A673 (cell line): ENCODE data around the gene CRACDL. TPM values are rescaled to one million over a fixed set of nuclear protein-coding genes. Genes with fewer than 3 reads are reported as not detected.

Experiments
- BruUV-seq: library from RNA; stranded (reverse); fragments of 400-500 nt; replicated peaks from 2 replicates; lab custom pipeline; 2021; lab: Mats Ljungman, UMichigan
- CTCF ChIA-PET: fragments of 300-600 bp; sonication (Branson Sonifier 250); formaldehyde crosslinking; loops from one replicate; lab custom pipeline; 2022; ENCODE audit warnings: antibody characterized with exemption; lab: Charles Lee
- POLR2A ChIA-PET: fragments of 300-600 bp; sonication (Branson Sonifier 250); formaldehyde crosslinking; loops from one replicate; lab custom pipeline; 2022; ENCODE audit warnings: antibody characterized with exemption; ENCODE audit not compliant: low non-redundant PET; lab: Charles Lee
- DNase-seq: peaks from one replicate; pipeline ENCODE4 v3.0.0-alpha.2; 2015; ENCODE audit warnings: low spot score
- H3K27ac ChIP-seq: fragments of 200-600 bp; sonication (generic); 2 replicates; pipeline ENCODE4 v1.5.1; 2016; ENCODE audit warnings: mixed run types, low read depth, mild to moderate bottlenecking, mixed read lengths, antibody characterized with exemption, low read length; ENCODE audit not compliant: poor library complexity, severe bottlenecking
- H3K27me3 ChIP-seq: fragments of 200-600 bp; sonication (generic); replicated peaks from 2 replicates; pipeline ENCODE4 v1.6.1; 2017; ENCODE audit warnings: mixed run types, low read depth, mild to moderate bottlenecking, mixed read lengths, antibody characterized with exemption, low read length; ENCODE audit not compliant: insufficient read depth, poor library complexity
- H3K36me3 ChIP-seq: fragments of 200-600 bp; sonication (generic); 2 replicates; pipeline ENCODE4 v1.6.1; 2016; ENCODE audit warnings: mixed run types, mild to moderate bottlenecking, mixed read lengths, antibody characterized with exemption, low read length; ENCODE audit not compliant: insufficient read depth, poor library complexity, severe bottlenecking
- H3K4me1 ChIP-seq: fragments of 200-600 bp; sonication (generic); 2 replicates; pipeline ENCODE4 v1.6.1; 2017; ENCODE audit warnings: mixed run types, mild to moderate bottlenecking, mixed read lengths, antibody characterized with exemption, low read length; ENCODE audit not compliant: insufficient read depth, poor library complexity, severe bottlenecking
- H3K4me3 ChIP-seq: fragments of 200-600 bp; sonication (generic); 2 replicates; pipeline ENCODE4 v1.5.1; 2016; ENCODE audit warnings: low read depth, mixed run types, mild to moderate bottlenecking, mixed read lengths, low read length; ENCODE audit not compliant: poor library complexity, severe bottlenecking
- H3K9me3 ChIP-seq: fragments of 200-600 bp; sonication (generic); 2 replicates; pipeline ENCODE4 v1.6.1; 2016; ENCODE audit warnings: mixed run types, low read depth, mild to moderate bottlenecking, mixed read lengths, antibody characterized with exemption, low read length; ENCODE audit not compliant: poor library complexity, severe bottlenecking
- CTCF ChIP-seq: fragments of 300-800, 200-600 bp; sonication (generic); conservative IDR thresholded peaks from 2 replicates; pipeline ENCODE4 v1.5.1; 2017; ENCODE audit warnings: low read depth, mild to moderate bottlenecking, antibody characterized with exemption, low read length, moderate library complexity, mixed read lengths
- EZH2 ChIP-seq: fragments of 200-600 bp; sonication (generic); IDR thresholded peaks from 2 replicates; pipeline ENCODE4 v1.6.1; 2017; ENCODE audit warnings: borderline replicate concordance, low read depth, mild to moderate bottlenecking, mixed read lengths, antibody characterized with exemption, low read length; ENCODE audit not compliant: poor library complexity, severe bottlenecking
- intact Hi-C: fragments of 100-400 bp; cut with micrococcal nuclease; formaldehyde crosslinking; loops from one replicate; pipeline ENCODE4 v1.10.0; 2022; ENCODE audit not compliant: unreplicated experiment
- total RNA-seq: library from RNA; stranded (reverse); gene quantifications from 2 replicates; pipeline ENCODE4 v1.2.3, GENCODE V29; 2021

Gene CRACDL
- total RNA-seq, 1 experiment from 2014 or later, result not detected

GRCh38 chr2:98821629-98822135 is 114.3 kb downstream of the CRACDL start:
- intact Hi-C loops, result no loop called here
- no peak for DNase-seq
- Histone ChIP-seq H3K4me1 (peaks cover 5% of the 10 kb centered on the region), H3K9me3 (no peaks in the 10 kb centered on the region), H3K27ac (no peak overlapping the region), H3K27me3 (peaks cover 27% of the 10 kb centered on the region), H3K36me3 (no peaks in the 10 kb centered on the region), H3K4me3 (no peak overlapping the region)
- POLR2A ChIA-PET, result no interaction called here
- BruUV-seq, result no TSS peak
- TF ChIP-seq EZH2 (no peak), CTCF (no peak)
- CTCF ChIA-PET, result no interaction called here

GRCh38 chr2:98819231-98819766 is 116.7 kb downstream of the CRACDL start:
- intact Hi-C loops, result no loop called here

GRCh38 chr2:98818164-98818563 is 117.9 kb downstream of the CRACDL start:
- Histone ChIP-seq H3K4me3 (no peak overlapping the region), H3K36me3 (no peaks in the 10 kb centered on the region), H3K27ac (no peak overlapping the region), H3K27me3 (peaks cover 20% of the 10 kb centered on the region), H3K4me1 (peaks cover 4% of the 10 kb centered on the region), H3K9me3 (no peaks in the 10 kb centered on the region)
- CTCF ChIA-PET, result no interaction called here
- POLR2A ChIA-PET, result no interaction called here
- TF ChIP-seq CTCF (no peak), EZH2 (no peak)
- DNase-seq, result no peak
- intact Hi-C loops, result no loop called here
- BruUV-seq, result no TSS peak

More at GRCh38 chr2:98819231-98819766, 116.7 kb downstream of the CRACDL start:
- Histone ChIP-seq H3K36me3 (no peaks in the 10 kb centered on the region), H3K27ac (no peak overlapping the region), H3K9me3 (no peaks in the 10 kb centered on the region), H3K4me1 (peaks cover 5% of the 10 kb centered on the region), H3K4me3 (no peak overlapping the region), H3K27me3 (peaks cover 25% of the 10 kb centered on the region)
- POLR2A ChIA-PET, result interaction anchor here (0.7 kb wide), 1 partner anchor 1212 kb away, joined by 6 read pairs; no protein-coding TSS in a partner anchor
- CTCF ChIA-PET, result no interaction called here
- TF ChIP-seq CTCF (no peak), EZH2 (no peak)
- no TSS peak for BruUV-seq
- DNase-seq, result no peak
